A549 (cell line): ENCODE measurements around the gene PLEKHD1.

Source experiments
- CTCF ChIP-seq: fragments of >200 bp; sonication (Bioruptor Twin); formaldehyde crosslinking; IDR thresholded peaks from 3 replicates; pipeline ENCODE4 v1.5.1; 2016
- EP300 ChIP-seq, 2 experiments: fragments of >200 bp; sonication (Bioruptor Twin); formaldehyde crosslinking; IDR thresholded peaks; 2 replicates in 1 of 2; 3 replicates in 1 of 2; pipeline ENCODE4 v1.6.1; 2016 to 2017
- MAZ ChIP-seq: fragments of 150-350 bp; IDR thresholded peaks from 2 replicates; pipeline ENCODE4 v1.6.1; 2014; ENCODE audit warnings: antibody characterized with exemption, low read depth, low read length, borderline replicate concordance
- POLR2A ChIP-seq: IDR thresholded peaks from 2 replicates; pipeline ENCODE4 v1.6.1; 2012; ENCODE audit warnings: mild to moderate bottlenecking, low read length
- RFX5 ChIP-seq: fragments of 450-650 bp; IDR thresholded peaks from 2 replicates; pipeline ENCODE4 v1.7.1; 2014; ENCODE audit warnings: antibody characterized with exemption, mild to moderate bottlenecking, moderate library complexity
- SREBF2 ChIP-seq: fragments of 450-650 bp; IDR thresholded peaks from 2 replicates; pipeline ENCODE4 v1.6.1; 2014; ENCODE audit warnings: mild to moderate bottlenecking, moderate library complexity

DNA sequence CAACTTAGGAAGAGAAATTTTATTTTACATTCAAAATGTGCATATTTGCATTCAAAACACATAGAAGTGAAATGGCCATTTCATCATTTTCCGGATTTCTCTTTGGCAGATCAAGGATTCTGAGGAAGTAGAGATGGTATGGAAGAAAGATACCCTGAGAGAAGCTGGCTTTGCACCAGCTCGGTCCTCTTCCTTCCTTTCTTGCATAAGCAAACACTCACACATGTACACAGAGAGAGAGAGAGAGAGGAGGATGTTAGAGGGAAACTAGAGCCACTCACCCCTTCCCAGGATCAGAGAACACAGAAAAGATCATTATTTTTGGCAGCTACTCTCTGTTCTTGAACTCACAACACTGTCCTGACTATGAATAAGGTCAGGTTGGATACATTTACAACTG lies 15.6 kb upstream of the PLEKHD1 start:
- TF ChIP-seq SREBF2 (no peak), RFX5 (no peak), CTCF (no peak), POLR2A (no peak), MAZ (no peak), EP300 (IDR thresholded peaks at IDR 0.05) (no peak)
